T-helper 2 cell (primary cell): ENCODE measurements around the gene CALB2.
"Not testable (repeated sequence)": the region's sequence is repeated elsewhere in the genome, so short reads cannot be mapped to it uniquely, and the experiment has no call there.

Source experiments
- DNase-seq, 5 experiments: peaks; one replicate each; pipeline versions ENCODE4 v3.0.0 to v3.0.0-alpha.2; 2012 to 2022

CALB2 gene

DNA sequence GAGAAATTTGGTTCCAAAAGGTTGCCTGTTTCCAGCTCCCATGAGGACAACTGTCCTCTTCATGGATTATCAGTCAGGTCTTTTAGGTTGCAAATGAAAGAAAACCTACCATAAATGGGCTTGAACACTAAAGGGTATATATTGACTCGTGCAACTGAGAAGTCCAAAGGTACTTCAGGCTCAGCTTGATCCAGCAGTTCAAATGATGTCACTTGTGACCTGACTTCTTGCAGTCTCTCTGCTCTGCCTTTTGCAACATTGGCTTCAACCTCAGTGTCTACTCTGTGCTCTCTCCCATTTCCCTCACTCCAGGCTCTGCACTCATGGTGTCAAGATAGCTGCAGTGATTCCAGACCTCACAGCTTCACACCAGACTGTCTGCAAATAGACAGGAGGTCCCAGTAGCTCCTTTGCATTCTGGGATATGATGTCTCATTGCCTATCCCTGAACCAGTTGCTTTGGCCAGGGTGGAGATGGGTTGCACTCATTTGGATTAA is 5.5 kb upstream of the CALB2 start:
- DNase-seq: no peak

DNA sequence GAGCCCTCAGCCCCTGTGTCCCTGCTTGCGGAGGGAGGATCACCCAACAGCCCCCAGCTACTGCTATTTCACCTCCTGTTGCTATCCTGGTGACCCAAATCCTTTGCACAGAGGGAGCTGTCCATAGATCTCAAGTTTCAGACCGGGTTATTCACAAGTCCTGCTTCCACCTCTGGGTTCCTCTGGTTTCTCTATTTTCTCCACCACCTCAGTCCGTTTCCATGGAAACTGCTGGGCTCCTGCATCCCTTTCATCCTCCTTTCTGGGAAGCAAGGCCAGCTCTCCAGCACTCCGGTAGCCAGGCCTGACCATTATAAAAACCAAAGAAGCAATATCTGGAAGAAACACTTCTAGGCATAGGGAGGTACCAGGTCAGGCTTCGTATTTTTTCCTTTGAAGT is 4.8 kb upstream of the CALB2 start:
- no peak for DNase-seq

DNA sequence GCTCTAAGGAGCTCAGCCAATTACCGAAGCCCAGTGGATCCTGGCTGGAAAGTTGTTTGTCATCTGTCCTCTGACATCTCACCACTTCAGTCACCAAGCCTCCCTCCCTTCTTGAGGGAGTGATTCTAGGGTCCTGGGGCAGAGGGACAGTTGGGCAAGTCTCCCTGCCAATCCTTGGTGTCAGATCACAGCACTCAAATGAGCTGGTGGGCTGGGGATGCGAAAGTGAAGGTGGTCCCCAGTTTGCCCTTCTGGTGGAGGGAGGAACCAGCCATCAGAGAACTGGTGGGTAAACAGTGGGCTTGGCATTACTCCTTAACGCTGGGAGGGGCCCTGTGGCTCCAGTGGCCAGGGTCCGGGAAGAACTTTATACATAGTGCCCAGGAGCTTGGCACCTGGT is 4.4 kb upstream of the CALB2 start:
- no peak for DNase-seq

DNA sequence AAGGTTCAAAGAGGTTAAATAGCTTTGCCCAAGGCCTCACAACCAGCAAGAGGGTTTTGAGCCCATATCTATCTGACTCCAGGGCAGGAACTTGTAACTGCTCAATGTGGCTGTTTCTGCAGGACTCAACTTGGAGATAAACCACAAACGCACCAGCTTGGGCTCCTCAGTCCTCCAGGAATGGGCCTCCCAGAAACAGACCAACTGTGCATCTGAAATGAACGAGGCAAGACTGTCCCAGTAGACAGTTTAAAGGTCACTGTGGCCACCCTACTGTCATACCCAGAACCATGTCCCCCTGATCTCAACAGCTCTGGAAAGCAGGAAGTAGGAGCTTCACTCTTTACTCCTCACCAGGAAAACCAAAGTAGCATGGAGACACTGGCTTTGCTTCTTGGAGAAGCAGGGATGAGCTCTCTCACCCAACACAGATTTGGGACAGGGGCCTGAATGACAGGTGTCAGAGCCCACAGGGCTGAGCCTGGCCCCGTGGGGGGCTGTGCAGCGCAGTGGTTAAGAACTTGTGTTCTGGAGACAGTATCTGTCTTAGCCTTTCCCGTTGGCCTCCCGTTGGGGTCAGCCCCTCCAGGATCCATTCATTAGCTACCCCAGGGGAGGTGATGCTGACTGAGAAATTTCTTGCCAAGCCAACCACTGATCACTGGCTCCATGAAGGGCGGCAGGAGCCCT is 2.3 kb upstream of the CALB2 start:
- DNase-seq: no peak

DNA sequence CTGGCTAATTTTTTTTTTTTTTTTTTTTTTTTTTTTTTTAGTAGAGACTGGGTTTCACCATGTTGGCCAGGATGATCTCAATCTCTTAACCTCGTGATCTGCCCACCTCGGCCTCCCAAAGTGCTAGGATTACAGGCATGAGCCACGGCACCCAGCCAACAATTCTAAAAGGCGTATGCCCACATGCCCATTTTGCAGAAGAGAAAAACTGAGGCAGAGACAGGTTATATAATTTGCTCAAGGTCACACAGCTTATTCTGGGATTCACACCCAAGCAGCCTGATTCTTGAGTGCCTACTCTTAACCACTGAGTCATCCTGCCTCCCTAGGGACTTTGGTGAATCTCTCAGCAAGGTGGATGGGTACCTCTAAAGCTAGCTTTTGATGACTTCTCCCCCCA is 1.6 kb upstream of the CALB2 start:
- DNase-seq: not testable (repeated sequence)

DNA sequence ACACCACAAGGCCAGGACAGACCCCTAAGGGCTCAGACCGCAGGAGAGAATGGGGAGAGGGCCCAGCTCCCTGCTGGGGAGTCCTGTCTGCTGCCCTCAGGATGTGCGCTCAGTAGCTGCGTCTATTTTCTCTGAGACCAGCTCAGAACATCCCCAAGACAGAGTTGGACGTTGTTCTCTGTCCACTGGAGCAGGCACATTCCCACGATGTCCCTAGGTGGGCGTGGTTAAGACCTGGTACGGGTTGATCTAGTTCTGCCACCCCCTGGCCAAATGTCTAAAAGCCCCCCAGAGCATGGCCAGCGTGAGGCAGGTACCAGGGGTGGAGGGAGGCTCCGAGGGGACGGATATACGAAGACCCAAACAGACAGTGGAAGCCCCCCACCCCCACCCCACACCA is 842 bp upstream of the CALB2 start:
- DNase-seq: no peak

DNA sequence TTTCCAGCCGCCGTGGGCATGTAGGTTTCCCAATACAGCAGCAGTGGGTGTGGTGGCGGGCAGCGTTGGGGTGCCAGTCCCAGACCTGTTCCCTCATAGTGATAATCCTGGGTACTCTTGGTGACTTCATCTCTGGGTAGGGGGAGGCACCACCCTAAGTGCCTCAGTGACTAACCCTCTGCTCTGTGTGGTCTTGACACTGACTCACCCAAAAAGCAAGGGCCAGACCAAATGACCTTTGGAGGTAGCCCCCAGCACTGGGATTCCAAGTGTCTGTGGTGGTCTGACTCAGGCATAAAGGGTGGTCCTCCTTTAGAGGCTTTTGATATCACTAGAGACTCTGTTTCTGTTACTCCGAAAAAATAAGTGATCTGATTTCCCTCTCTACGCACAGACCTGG is 908 bp downstream of the CALB2 start:
- DNase-seq: no peak

DNA sequence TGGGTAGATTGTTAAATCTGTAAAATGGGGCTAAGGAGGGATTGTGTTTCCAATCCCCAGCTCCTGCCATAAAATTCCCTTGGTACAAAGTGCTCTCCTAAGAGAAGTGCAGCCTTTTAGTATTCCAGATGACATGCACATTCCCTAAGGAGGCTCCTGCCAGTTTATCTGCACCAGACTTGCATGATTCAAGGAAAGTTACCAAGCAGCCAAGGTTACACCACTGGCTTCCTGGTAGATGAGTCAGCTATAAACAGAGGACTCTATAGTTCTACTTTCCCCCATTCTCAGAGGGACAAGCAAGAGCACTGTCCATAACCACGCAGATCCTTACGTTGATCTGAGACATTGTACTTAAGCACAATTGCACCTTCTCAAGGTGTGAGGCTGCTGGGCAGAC is 1.9 kb downstream of the CALB2 start:
- no peak for DNase-seq

DNA sequence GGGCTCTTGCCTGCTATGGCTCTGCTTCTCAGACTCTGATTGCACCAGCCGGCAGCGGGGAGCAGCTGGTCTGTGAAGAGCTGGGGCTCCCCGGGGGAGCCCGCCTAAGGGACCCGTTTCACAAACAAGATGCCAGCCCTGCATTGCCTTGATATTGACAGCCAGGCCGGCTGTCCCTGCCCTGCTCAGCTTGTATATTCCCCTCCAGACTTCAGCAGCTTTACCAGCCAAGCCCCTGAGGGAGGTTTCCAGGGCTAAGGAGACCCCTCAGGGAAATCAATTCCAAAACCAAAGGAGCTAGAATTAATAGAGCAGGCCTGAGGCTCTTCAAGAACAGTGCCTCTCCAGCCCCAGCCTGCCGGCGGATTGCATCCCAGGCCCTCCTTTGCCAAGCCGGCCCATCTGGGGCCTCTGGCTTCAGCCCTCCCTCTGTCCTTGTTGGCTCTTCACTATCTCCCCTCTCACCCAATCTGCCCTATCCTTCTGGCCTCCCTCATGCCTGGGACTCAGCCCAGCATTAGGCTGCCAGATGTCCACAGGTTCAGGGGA is 5.7 kb downstream of the CALB2 start:
- DNase-seq: no peak

DNA sequence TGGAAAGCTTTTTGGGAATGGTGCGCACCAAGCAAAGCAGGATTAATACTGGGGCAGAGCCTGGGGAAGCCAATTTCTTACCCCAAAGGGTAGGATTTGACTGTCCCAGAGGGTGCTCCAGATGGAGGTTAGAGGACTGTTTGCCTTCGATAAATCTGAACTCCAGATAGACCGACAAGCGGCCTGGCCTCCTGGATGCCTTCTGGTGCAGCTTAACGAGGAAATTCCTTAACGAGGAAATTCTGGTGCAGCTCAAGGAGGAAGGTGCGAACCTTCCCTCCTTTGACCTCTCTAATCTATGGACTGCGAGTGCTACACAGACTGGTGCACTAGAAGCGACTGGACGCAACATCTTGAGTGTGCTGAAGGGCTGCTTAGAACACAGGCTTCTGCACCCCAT is 6.5 kb downstream of the CALB2 start:
- DNase-seq: no peak

DNA sequence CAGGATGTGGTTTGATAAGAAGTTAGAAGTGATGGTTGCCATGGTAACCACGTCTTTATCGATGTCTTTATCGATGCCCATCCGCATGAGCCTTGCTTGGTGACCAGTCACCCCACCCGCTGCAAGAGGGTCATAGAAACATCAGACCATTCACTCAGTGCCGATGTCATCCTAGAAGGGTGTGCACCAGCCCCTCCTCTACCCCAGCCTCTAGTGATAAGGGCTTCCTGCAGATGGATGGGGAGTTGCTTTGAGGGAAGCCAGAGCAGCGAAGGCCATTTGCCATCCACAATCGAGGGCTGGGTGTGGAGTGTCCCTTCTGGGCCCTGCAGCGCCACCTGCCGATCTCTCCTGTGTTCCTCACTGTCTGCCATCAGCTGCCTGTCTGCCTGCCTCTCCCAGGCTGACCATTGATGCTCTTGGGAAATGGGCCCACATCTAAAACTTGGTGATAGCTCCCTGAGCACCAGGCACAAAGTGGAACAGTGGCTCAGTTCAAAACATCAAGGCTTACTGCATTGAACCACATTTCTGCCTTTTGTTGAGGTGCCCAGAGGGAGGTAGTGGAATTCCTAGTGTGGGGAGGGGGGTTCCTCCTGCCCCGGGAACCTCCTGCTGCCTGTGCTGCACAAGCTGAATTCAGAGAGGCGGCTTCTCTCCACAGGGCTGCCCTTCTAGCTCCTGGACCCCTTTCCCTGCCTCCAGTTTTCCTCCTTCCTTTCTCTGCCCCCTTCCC is 8.9 kb downstream of the CALB2 start:
- DNase-seq: peak in 2 of 5 experiments; percentile 7 to 54

DNA sequence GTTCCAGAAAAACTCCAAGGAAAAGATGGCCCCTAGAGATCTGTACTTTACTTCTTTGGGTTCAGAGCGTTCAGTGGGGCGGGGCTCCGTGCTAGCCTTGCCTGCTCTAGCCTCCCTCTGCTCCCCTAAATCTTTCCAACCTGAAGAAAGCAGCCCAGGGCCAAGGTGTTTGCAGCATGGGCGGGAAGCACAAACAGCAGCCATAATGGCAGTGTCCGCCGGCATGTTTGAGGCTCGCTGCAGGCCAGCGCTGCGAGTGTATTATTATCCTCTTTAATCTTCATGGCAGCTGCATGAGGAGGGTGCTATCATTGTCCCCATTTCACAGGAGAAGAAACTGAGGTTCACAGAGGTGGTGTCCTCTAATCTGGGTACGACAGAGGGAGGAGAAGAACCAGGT is 10.4 kb downstream of the CALB2 start:
- DNase-seq: no peak

DNA sequence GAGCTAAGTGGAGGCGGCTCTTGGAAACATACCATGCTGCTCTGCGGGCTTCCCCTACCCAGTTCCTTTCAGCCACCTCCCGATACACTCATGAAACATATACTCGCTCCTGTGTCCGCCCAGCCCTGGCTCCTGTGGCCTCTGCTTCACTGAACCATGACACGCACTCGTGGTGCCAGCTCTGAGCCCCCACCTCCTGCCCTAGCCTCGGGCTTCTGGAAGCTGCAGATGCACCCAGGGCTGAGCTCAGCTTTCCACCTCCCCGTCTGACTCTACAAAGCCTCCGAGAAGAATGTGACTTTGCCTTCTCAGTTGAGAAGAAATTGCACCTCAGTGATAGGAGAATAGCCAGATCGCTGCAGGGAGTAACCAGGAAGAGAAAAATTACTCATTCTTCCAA is 11.0 kb downstream of the CALB2 start:
- no peak for DNase-seq

DNA sequence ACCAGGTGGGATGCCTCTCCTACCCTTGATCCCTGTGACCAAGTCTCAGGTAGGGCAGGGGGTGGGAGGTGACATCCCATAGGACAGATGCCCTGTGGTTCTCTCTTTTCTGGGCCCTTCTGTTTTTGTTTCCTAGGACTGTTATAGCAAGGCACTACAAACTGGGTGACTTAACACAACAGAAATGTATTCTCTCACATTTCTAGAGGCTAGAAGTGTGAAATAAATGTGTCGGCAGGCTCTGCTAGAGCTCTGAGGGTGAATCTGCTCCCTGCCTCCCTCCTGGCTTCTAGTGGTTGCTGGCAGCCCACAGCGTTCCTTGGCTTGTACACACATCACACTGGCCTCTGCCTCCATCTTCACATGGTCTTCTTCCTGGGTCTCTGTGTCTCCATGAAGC is 12.7 kb downstream of the CALB2 start:
- no peak for DNase-seq

DNA sequence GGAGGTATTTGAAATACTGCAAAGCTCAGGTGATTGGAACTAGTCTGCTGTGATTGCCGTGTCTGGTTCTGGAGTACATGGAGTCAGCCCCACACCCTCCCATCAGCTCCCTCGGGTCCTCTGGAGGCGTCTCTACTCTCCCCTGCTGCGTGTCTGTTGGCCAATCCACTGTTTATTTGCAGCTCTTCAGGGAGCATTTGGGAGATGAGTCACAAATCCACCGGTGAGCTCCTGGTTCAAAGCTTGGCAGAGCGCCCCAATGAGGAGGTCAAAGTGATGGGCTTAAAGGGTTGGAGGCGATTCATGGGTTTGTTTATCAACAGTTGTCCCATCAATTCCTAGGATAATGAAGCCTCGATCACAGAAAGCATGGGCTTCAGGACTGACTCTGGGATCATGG is 14.6 kb downstream of the CALB2 start:
- DNase-seq: no peak

DNA sequence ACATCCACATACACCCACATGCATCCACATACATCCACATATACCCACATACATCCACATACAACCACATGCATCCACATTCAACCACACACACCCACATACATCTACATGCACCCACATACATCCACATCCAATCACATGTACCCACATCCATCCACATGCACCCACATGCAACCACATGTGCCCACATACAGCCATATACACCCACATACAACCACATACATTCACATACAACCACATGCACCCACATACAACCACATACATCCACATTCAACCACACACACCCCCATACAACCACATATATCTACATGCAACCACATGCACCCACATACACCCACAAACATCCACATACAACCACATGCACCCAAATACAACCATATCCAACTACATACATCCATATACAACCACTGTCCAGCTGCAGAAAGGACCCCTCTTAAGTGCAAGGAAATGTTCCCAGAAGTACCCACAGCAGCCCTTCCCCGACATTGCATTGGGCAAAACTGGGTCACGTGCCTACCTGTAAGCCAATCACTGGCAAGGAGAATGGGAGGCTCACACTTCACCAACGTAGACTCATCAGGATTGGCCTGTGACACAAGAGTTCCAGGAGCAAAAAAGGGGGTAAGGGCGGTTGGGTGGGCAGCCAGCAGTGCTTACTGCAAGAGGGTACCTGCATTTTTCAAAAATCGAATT is 18.1 kb downstream of the CALB2 start:
- DNase-seq: no peak

DNA sequence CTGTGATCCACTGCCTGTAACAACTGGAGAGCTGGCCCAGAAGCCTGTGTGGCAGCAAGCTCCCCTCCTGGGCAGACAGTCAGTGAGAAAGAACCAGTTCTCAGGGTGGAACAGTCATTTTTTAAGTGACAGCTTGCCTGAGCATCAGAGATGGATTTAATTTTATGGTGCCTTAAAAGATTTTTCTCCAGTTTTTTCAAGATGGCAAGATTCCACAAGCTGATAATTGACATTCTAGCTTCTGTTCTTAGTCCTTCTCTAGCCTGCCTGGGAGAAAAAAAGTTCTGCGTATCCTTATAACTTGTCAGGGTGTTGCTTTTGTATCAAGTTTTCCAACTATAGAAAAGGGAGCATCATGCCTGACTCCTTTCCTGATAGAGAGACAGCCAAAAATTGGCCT is 21.2 kb downstream of the CALB2 start:
- DNase-seq: no peak

DNA sequence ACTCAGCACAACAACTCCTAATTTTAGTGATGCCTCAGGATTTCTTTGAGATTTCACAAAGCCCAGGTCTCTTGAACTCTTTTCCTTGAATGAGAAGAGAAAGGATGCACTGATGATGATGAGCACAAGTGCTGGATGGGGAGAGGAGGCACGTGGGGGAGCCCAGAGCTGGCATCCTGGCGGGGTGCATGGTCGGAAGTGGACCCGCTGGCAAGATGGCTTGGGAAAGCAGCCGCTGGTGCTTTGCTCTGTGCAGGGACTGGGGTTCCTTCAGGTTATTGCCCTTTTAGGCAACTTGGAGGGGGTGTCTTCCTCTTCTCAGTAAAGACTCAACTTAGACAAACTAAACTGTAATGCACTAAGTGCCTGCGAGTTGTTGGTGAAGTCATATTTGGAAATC is 22.3 kb downstream of the CALB2 start:
- no peak for DNase-seq

DNA sequence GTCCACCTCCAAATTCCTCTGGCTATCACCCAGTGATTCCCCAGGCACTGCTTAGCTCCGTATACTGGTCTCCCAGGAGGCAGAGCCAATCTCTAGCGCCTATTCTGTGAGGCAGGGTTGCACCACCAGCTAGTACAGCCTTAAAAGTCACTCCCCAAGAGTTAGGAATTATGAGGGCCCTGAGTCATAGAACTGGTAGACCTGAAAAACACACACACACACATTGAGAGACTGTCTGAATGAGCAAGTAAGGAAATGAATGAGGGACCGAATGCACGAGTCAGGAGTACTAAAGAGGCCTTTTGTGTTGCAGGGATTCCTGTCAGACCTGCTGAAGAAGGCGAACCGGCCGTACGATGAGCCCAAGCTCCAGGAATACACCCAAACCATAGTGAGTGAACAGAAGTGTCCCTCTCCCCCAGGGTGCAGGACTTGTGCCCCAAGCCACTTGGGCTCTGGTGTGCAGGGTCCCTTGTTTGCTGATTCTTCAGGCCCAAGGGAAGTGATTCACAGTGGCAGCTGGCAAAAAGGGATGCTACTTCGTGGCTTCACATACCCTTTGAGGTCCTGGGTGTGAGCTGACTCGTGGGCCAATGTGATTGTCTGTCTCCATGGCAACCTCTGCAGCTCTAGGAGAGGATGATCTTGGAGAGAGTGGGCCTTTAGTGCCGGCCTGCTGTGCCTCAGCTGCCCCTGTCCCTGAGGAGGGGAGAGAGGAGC is 24.7 kb downstream of the CALB2 start:
- peak in 1 of 5 experiments; percentile 23 for DNase-seq

DNA sequence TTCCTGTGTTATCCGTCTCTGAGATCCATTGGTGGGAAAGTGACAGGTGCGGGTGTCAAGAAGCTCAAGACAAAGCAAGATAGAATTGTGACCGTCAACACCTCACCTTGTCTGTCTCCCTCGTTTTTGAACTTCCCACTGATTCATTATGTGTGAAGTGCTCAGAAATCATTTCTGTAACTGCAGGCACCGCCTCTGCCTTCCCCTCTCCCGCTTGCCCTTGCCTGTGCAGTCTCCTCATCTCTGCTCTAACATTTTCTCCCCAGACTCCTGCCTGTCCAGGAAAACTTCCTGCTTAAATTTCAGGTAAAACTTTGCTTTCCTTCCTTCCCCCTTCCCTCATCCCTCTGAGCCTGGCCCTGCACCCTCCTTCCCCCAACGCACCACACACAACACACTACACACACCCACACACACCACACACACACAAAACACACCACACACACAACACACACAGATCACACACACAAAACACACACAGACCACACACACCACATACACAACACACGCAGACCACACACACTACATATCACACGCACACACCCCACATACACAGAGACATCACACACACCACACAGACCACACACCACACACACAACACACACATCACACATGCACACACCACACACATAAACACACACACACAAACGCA is 25.7 kb downstream of the CALB2 start:
- peak in 1 of 5 experiments; percentile 17 for DNase-seq

DNA sequence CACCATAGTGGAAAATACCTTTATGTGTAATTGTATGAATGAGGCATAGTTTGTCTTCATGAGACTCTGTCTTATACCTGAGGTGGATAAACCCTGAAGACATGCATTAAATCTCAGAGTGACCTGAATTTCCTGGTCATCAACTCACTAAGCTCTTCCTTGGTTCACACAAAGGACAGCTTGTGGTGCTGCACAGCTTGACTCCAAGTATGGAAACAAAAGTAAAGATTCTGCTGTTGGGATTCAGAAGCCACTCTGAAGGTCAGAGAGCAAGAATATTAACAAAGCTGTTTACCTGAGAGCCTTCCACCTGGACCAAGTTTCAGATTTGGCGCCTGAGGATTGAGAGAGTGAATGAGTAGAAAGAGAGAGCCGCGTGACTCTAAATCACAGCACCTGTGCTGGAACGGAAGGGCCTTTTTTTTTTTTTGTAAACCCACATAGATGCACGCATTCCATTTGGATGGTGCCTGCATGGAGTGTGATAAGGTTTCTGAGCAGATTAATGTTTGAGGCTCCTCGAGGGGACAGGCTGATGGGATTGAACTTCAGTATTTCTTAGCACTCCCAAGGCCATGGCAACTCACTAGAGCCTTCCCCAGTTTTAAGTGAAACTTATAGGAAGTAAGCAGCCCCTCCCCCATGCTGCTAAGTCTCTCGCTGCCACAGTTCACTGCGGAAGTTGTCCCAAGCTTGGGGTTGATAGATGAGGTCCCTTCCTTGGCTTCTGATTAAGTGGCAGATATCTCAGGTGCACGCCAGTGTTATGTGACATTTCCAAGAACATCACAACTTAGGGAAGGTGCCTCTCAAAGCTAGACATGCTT is 28.7 kb downstream of the CALB2 start:
- no peak for DNase-seq
